Measurements from ENCODE around the gene PKP3. TPM values are rescaled to one million over a fixed set of nuclear protein-coding genes. Genes with fewer than 3 reads are reported as not detected.

Gene PKP3
- total and polyA plus RNA-seq, 9 of the 15 experiments (the other 6 are each of a cell fraction or from before 2014, with no cell fraction given) = 0.11 to 110 (median 30.7) TPM

GRCh38 chr11:449889-450808 is 56.1 kb downstream of the PKP3 start, which contains the start of gene PTDSS2 (continued):
- TF ChIP-seq ZNF740 (CRISPR knock-in tag; IDR thresholded peaks at IDR 0.05) (no peak), ZNF740 (tag; IDR thresholded peaks at IDR 0.05) (no peak), ZHX1 (conservative IDR thresholded peaks at IDR 0.05; ENCODE audit: low read length) (no peak), E2F5 (CRISPR knock-in tag; IDR thresholded peaks at IDR 0.05) (no peak), SREBF1 (IDR thresholded peaks at IDR 0.05; ENCODE audit: borderline replicate concordance, low read depth, low read length) (no peak), RBM34 (IDR thresholded peaks at IDR 0.05; ENCODE audit: borderline replicate concordance, insufficient read depth, low read length) (no peak), FOXP1 (CRISPR knock-in tag; IDR thresholded peaks at IDR 0.05) (peak; percentile 87; the same call in 1 of the 2 replicates), PHF21A (IDR thresholded peaks at IDR 0.05; ENCODE audit: borderline replicate concordance, low read depth) (no peak), SRSF9 (IDR thresholded peaks at IDR 0.05; ENCODE audit: borderline replicate concordance, low read depth, low read length) (no peak), ZC3H4 (CRISPR knock-in tag; IDR thresholded peaks at IDR 0.05; ENCODE audit: borderline replicate concordance) (0 out of 2 replicates have a peak, but pooled peaks have one; percentile 38), ZBTB26 (CRISPR knock-in tag; IDR thresholded peaks at IDR 0.05) (0 out of 2 replicates have a peak, but pooled peaks have one; percentile 36), MTA3 (IDR thresholded peaks at IDR 0.05; ENCODE audit: borderline replicate concordance) (peak; percentile 90), JUND (IDR thresholded peaks at IDR 0.05; ENCODE audit: borderline replicate concordance, low read depth, low read length) (peak; percentile 71), JUND (tag; IDR thresholded peaks at IDR 0.05; ENCODE audit: borderline replicate concordance, low read depth, low read length) (0 out of 3 replicates have a peak, but pooled peaks have one; percentile 22), ZNF609 (CRISPR knock-in tag; IDR thresholded peaks at IDR 0.05; ENCODE audit: borderline replicate concordance) (peak; percentile 67; the same call in 1 of the 2 replicates)

Measured in K562 (cell line).